HEK293 (cell line): ENCODE results near the gene RPL19.
A peak's percentile ranks its signal among the peaks of the same experiment; 100 is the strongest.

Experiments
- EGR2 ChIP-seq: fragments of 450-650 bp; formaldehyde crosslinking; IDR thresholded peaks from 2 replicates; pipeline ENCODE4 v1.5.1; 2016; ENCODE audit warnings: low read depth, missing biosample characterization, missing genetic modification characterization
- GLI2 ChIP-seq: fragments of 450-650 bp; formaldehyde crosslinking; IDR thresholded peaks from 2 replicates; pipeline ENCODE4; 2017; ENCODE audit warnings: missing biosample characterization, missing genetic modification characterization, low read depth, borderline replicate concordance
- KLF17 ChIP-seq: fragments of 450-650 bp; formaldehyde crosslinking; IDR thresholded peaks from 2 replicates; pipeline ENCODE4 v1.5.1; 2016; ENCODE audit warnings: missing biosample characterization, missing genetic modification characterization
- KLF7 ChIP-seq: fragments of 450-650 bp; formaldehyde crosslinking; IDR thresholded peaks from 2 replicates; pipeline ENCODE4 v1.5.1; 2016; ENCODE audit warnings: missing biosample characterization, missing genetic modification characterization, borderline replicate concordance
- MYNN ChIP-seq: fragments of 450-650 bp; formaldehyde crosslinking; IDR thresholded peaks from 2 replicates; pipeline ENCODE4 v1.5.1; 2016; ENCODE audit warnings: missing biosample characterization, missing genetic modification characterization, borderline replicate concordance
- PBX3 ChIP-seq: sonication (generic); formaldehyde crosslinking; IDR thresholded peaks from 2 replicates; pipeline ENCODE4 v1.8.1; 2022; ENCODE audit warnings: mild to moderate bottlenecking, moderate library complexity, missing genetic modification reagents
- WT1 ChIP-seq: fragments of 450-650 bp; formaldehyde crosslinking; IDR thresholded peaks from 2 replicates; pipeline ENCODE4 v1.5.1; 2016; ENCODE audit warnings: missing biosample characterization, missing genetic modification characterization
- ZBTB11 ChIP-seq: fragments of 450-650 bp; formaldehyde crosslinking; conservative IDR thresholded peaks from 2 replicates; pipeline ENCODE4 v1.5.1; 2016; ENCODE audit warnings: low read depth, missing biosample characterization, missing genetic modification characterization
- ZBTB26 ChIP-seq: fragments of 450-650 bp; formaldehyde crosslinking; optimal IDR thresholded peaks from 2 replicates; pipeline ENCODE3; 2016; ENCODE audit warnings: missing biosample characterization, mild to moderate bottlenecking, missing genetic modification characterization
- ZIC2 ChIP-seq: fragments of 450-650 bp; formaldehyde crosslinking; IDR thresholded peaks from 2 replicates; pipeline ENCODE4 v1.5.1; 2016; ENCODE audit warnings: missing biosample characterization, missing genetic modification characterization
- ZNF10 ChIP-seq: fragments of 450-650 bp; formaldehyde crosslinking; IDR thresholded peaks from 2 replicates; pipeline ENCODE4 v1.5.1; 2017; ENCODE audit warnings: missing biosample characterization, missing genetic modification characterization
- ZNF121 ChIP-seq: fragments of 450-650 bp; formaldehyde crosslinking; IDR thresholded peaks from 2 replicates; pipeline ENCODE4 v1.5.1; 2016; ENCODE audit warnings: missing biosample characterization, missing genetic modification characterization
- ZNF157 ChIP-seq: fragments of 450-650 bp; formaldehyde crosslinking; IDR thresholded peaks from 2 replicates; pipeline ENCODE4 v1.5.1; 2016; ENCODE audit warnings: missing biosample characterization, missing genetic modification characterization
- ZNF214 ChIP-seq: fragments of 450-650 bp; formaldehyde crosslinking; IDR thresholded peaks from 2 replicates; pipeline ENCODE4 v1.5.1; 2017; ENCODE audit warnings: missing biosample characterization, mild to moderate bottlenecking, missing genetic modification characterization, borderline replicate concordance
- ZNF416 ChIP-seq: fragments of 450-650 bp; formaldehyde crosslinking; IDR thresholded peaks from 2 replicates; pipeline ENCODE4 v1.5.1; 2016; ENCODE audit warnings: missing biosample characterization, missing genetic modification characterization
- ZNF423 ChIP-seq: fragments of 450-650 bp; formaldehyde crosslinking; IDR thresholded peaks from 2 replicates; pipeline ENCODE4 v1.5.1; 2016; ENCODE audit warnings: missing biosample characterization, missing genetic modification characterization
- ZNF433 ChIP-seq: fragments of 450-650 bp; formaldehyde crosslinking; IDR thresholded peaks from 2 replicates; pipeline ENCODE4 v1.5.1; 2016; ENCODE audit warnings: missing biosample characterization, missing genetic modification characterization, low read depth
- ZNF488 ChIP-seq: fragments of 450-650 bp; formaldehyde crosslinking; IDR thresholded peaks from 2 replicates; pipeline ENCODE4 v1.5.1; 2016; ENCODE audit warnings: missing biosample characterization, missing genetic modification characterization
- ZNF580 ChIP-seq: fragments of 450-650 bp; formaldehyde crosslinking; IDR thresholded peaks from 2 replicates; pipeline ENCODE4 v1.5.1; 2016; ENCODE audit warnings: missing biosample characterization, missing genetic modification characterization
- ZNF585B ChIP-seq: fragments of 450-650 bp; formaldehyde crosslinking; IDR thresholded peaks from 2 replicates; pipeline ENCODE4 v1.5.1; 2016; ENCODE audit warnings: missing biosample characterization, missing genetic modification characterization
- ZNF610 ChIP-seq: fragments of 450-650 bp; formaldehyde crosslinking; IDR thresholded peaks from 2 replicates; pipeline ENCODE4 v1.5.1; 2016; ENCODE audit warnings: missing biosample characterization, missing genetic modification characterization, borderline replicate concordance
- ZNF670 ChIP-seq: fragments of 450-650 bp; formaldehyde crosslinking; IDR thresholded peaks from 2 replicates; pipeline ENCODE4 v1.5.1; 2016; ENCODE audit warnings: missing biosample characterization, missing genetic modification characterization, low read depth
- ZNF707 ChIP-seq: fragments of 450-650 bp; formaldehyde crosslinking; IDR thresholded peaks from 2 replicates; pipeline ENCODE4 v1.5.1; 2016; ENCODE audit warnings: missing biosample characterization, missing genetic modification characterization
- ZNF76 ChIP-seq: fragments of 450-650 bp; formaldehyde crosslinking; IDR thresholded peaks from 2 replicates; pipeline ENCODE4; 2016; ENCODE audit warnings: low read depth, missing biosample characterization, missing genetic modification characterization, borderline replicate concordance
- ZNF785 ChIP-seq: fragments of 450-650 bp; formaldehyde crosslinking; IDR thresholded peaks from 2 replicates; pipeline ENCODE4 v1.5.1; 2016; ENCODE audit warnings: missing biosample characterization, missing genetic modification characterization

Gene RPL19

GRCh38 chr17:39209317-39210092 is 9.4 kb downstream of the RPL19 start (continued):
- TF ChIP-seq ZNF433 (tag by site-specific recombination) (no peak), ZNF585B (tag by site-specific recombination) (no peak), ZBTB11 (tag by site-specific recombination) (peak; percentile 54; the same call in 1 of the 2 replicates), ZNF416 (no peak), ZNF670 (tag by site-specific recombination) (no peak), ZNF610 (tag by site-specific recombination) (no peak), ZNF76 (no peak), EGR2 (tag by site-specific recombination) (peak; percentile 76), KLF7 (tag by site-specific recombination) (no peak), PBX3 (CRISPR knock-in tag) (no peak), GLI2 (no peak), KLF17 (no peak; the same call in 1 of the 2 replicates), ZBTB26 (tag by site-specific recombination) (peak; percentile 38), WT1 (tag by site-specific recombination) (no peak), ZNF488 (tag by site-specific recombination) (no peak), ZNF157 (tag by site-specific recombination) (no peak), ZIC2 (peak; percentile 72; the same call in 1 of the 2 replicates), ZNF214 (tag by site-specific recombination) (no peak), MYNN (tag by site-specific recombination) (no peak), ZNF785 (tag by site-specific recombination) (no peak), ZNF707 (no peak), ZNF580 (tag by site-specific recombination) (0 out of 2 replicates have a peak, but pooled peaks have one; percentile 28), ZNF10 (tag by site-specific recombination) (no peak), ZNF423 (tag by site-specific recombination) (peak; percentile 35; the same call in 1 of the 2 replicates), ZNF121 (tag by site-specific recombination) (no peak)
